ENCODE data around the gene FAM118A.

- TF ChIP-seq CTCF (IDR thresholded peaks at IDR 0.05) (no peak), POLR2A (IDR thresholded peaks at IDR 0.05) (no peak)
Measured at GRCh38 chr22:45272498-45272897, 37.2 kb upstream of the FAM118A start.
